HG03045 (cell line): ENCODE results near the gene C17orf100.
"Not testable (repeated sequence)": the region's sequence is repeated elsewhere in the genome, so short reads cannot be mapped to it uniquely, and the experiment has no call there.

ENCODE experiments used
- ATAC-seq: cut with Tn5 transposase; IDR thresholded peaks from one replicate; pipeline ENCODE4 v1.9.1; 2021; ENCODE audit warnings: mild to moderate bottlenecking, moderate library complexity; ENCODE audit not compliant: unreplicated experiment

Gene C17orf100

GRCh38 chr17:6688944-6689343 is 37.4 kb downstream of the C17orf100 start:
- no peak for ATAC-seq

- ATAC-seq: no peak
Measured at GRCh38 chr17:6690641-6691040, 39.1 kb downstream of the C17orf100 start.

- no peak for ATAC-seq
Measured at GRCh38 chr17:6691546-6691945, 40.0 kb downstream of the C17orf100 start.

GRCh38 chr17:6691958-6692357 is 40.4 kb downstream of the C17orf100 start:
- ATAC-seq: not testable (repeated sequence)

- ATAC-seq: no peak
Measured at GRCh38 chr17:6695051-6695450, 43.5 kb downstream of the C17orf100 start.

GRCh38 chr17:6695565-6695964 is 44.0 kb downstream of the C17orf100 start:
- ATAC-seq: no peak

GRCh38 chr17:6696906-6697305 is 45.3 kb downstream of the C17orf100 start:
- ATAC-seq: no peak

- no peak for ATAC-seq
Measured at GRCh38 chr17:6698004-6698403, 46.4 kb downstream of the C17orf100 start.

GRCh38 chr17:6699997-6700947 is 48.7 kb downstream of the C17orf100 start:
- no peak for ATAC-seq

GRCh38 chr17:6700948-6701307 is 49.4 kb downstream of the C17orf100 start:
- no peak for ATAC-seq

GRCh38 chr17:6701719-6702118 is 50.2 kb downstream of the C17orf100 start:
- no peak for ATAC-seq

- no peak for ATAC-seq
Measured at GRCh38 chr17:6702567-6703215, 51.1 kb downstream of the C17orf100 start.
